Adrenal gland (tissue), 5 donors: Measurements from ENCODE around the gene BTBD1.

ENCODE experiments used
- POLR2A ChIP-seq, 2 donors: fragments of 450-650 bp; IDR thresholded peaks; one replicate each; pipeline ENCODE4 v1.6.1; 2017; ENCODE audit warnings: antibody characterized with exemption in 2 of 2, mild to moderate bottlenecking in 2 of 2, moderate library complexity in 1 of 2
- TF ChIP-seq, protein P1 (sequence below), 6 experiments: fragments of 450-650 bp in 4 of 6; fragments of 200-600 bp in 2 of 6; sonication (generic) in 1 of 6; IDR thresholded peaks; 1 replicate in 5 of 6; 2 replicates in 1 of 6; pipeline versions ENCODE4 v1.5.1 to v1.8.0; 2016 to 2021; ENCODE audit warnings: antibody characterized with exemption in 6 of 6, mild to moderate bottlenecking in 2 of 6, moderate library complexity in 1 of 6
- donor health status: DM: no; HTN: no; CAD: no.

DNA sequence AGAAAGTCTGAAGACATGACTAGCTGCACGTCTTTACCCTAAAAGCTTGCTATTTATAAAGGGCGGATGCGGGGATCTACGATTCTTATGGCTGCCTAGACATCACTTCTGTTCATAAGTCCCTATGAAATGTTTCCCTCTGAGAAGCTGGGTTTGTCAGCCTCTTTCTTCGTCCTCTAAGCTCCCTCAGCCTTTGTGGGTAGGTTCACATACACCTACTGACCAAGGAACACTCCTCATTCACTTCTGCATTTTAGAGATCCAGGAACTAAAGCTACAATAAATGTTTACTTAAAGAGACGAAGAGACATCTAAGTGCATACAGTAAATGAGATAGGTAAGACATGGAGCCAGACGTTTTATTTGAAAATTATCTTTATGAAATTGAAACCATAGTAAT is 97.7 kb downstream of the BTBD1 start:
- TF ChIP-seq, protein P1, sequence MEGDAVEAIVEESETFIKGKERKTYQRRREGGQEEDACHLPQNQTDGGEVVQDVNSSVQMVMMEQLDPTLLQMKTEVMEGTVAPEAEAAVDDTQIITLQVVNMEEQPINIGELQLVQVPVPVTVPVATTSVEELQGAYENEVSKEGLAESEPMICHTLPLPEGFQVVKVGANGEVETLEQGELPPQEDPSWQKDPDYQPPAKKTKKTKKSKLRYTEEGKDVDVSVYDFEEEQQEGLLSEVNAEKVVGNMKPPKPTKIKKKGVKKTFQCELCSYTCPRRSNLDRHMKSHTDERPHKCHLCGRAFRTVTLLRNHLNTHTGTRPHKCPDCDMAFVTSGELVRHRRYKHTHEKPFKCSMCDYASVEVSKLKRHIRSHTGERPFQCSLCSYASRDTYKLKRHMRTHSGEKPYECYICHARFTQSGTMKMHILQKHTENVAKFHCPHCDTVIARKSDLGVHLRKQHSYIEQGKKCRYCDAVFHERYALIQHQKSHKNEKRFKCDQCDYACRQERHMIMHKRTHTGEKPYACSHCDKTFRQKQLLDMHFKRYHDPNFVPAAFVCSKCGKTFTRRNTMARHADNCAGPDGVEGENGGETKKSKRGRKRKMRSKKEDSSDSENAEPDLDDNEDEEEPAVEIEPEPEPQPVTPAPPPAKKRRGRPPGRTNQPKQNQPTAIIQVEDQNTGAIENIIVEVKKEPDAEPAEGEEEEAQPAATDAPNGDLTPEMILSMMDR (IDR thresholded peaks at IDR 0.05) = no peak
- TF ChIP-seq POLR2A (IDR thresholded peaks at IDR 0.05) = no peak
